Body of pancreas (tissue), 4 donors: Measurements from ENCODE around the gene GABRA4. TPM values are rescaled to one million over a fixed set of nuclear protein-coding genes. Genes with fewer than 3 reads are reported as not detected.

ENCODE experiments used
- ATAC-seq: fragments of 150-250 bp; one replicate; pipeline ENCODE4 v1.9.1; 2016
- DNase-seq, 4 donors: peaks; one replicate each; pipeline ENCODE4 v3.0.0-alpha.2; 2019
- H3K27ac ChIP-seq, 4 donors: fragments of 200-600 bp; sonication (generic); 1 replicate in 3 of 4; 2 replicates in 1 of 4; pipeline versions ENCODE4 v1.5.1 to v1.6.1; 2016 to 2019; ENCODE audit warnings: mild to moderate bottlenecking in 1 of 4, mixed read lengths in 1 of 4, moderate library complexity in 1 of 4
- H3K27me3 ChIP-seq, 2 donors: fragments of 200-600 bp; sonication (generic); one replicate each; pipeline ENCODE4 v1.6.0; 2016; ENCODE audit warnings: mild to moderate bottlenecking in 1 of 2
- H3K36me3 ChIP-seq, 2 donors: fragments of 200-600 bp; sonication (generic); replicated peaks in 1 of 2; 2 replicates each; pipeline ENCODE4 v1.5.1; 2016; ENCODE audit warnings: low read depth in 2 of 2; ENCODE audit not compliant: insufficient read depth in 1 of 2
- H3K4me1 ChIP-seq: fragments of 200-600 bp; sonication (generic); one replicate; pipeline ENCODE4 v1.6.0; 2016
- H3K4me3 ChIP-seq, 2 donors: fragments of 200-600 bp; sonication (generic); 1 replicate in 1 of 2; 2 replicates in 1 of 2; pipeline ENCODE4 v1.5.1; 2016 to 2019
- H3K9me3 ChIP-seq, 3 donors: fragments of 200-600 bp; sonication (generic); 1 replicate in 2 of 3; 2 replicates in 1 of 3; pipeline ENCODE4 v1.5.1; 2016
- POLR2A ChIP-seq, 3 donors: fragments of 450-650 bp; IDR thresholded peaks; one replicate each; pipeline ENCODE4 v1.6.1; 2016; ENCODE audit warnings: antibody characterized with exemption in 3 of 3, mild to moderate bottlenecking in 2 of 3
- WGBS, 2 donors: methylation state at CpG; one replicate each; pipeline ENCODE4 v1.1.5; 2017; 5-methylcytosine and 5-hydroxymethylcytosine counted together
- intact Hi-C: fragments of 100-400 bp; cut with DNase I; formaldehyde crosslinking; loops from one replicate; pipeline ENCODE4 v1.15.1; 2023
- total RNA-seq, 2 donors: library from RNA; depleted of rRNA; stranded (reverse); fragments of >200 nt; gene quantifications; one replicate each; pipeline ENCODE4 v1.1.0, GENCODE V29; 2016
- TF ChIP-seq, protein P1 (sequence below), 7 experiments: fragments of 450-650 bp in 4 of 7; fragments of 200-600 bp in 3 of 7; sonication (generic) in 3 of 7; IDR thresholded peaks; one replicate each; pipeline ENCODE4 v1.5.1; 2016 to 2019; ENCODE audit warnings: antibody characterized with exemption in 7 of 7

GABRA4 gene
- total RNA-seq, 2 donors from 2014 or later: 0.78 TPM; not detected in 1

DNA sequence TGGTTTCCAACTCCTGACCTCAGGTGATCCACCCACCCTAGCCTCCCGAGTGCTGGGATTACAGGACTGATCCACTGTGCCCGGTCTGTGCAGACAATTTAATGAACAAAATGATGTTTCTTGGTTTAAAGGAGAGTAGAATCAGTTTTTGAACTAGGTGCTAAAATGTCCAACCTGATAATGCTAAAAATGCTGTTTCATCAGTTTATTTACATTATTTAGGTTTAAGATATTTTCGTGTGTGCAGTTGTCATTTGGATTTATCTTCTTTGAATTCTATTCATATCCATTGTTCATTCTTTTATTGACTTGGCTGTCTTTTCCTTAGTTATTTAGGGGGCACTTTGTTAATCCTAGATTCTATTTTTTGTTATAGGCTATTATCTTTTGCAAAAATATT, 20.0 kb upstream of the GABRA4 start:
- intact Hi-C loops: no loop called here
- H3K9me3 ChIP-seq: no peaks in the 10 kb centered on the region
- no peak for DNase-seq
- H3K4me1 ChIP-seq: no peaks in the 10 kb centered on the region
- H3K27ac ChIP-seq: no peak overlapping the region
- 45 to 60% methylated on average over 3 of the region's 3 CpGs for WGBS, 2 donors
- H3K36me3 ChIP-seq: no peaks in the 10 kb centered on the region
- no peak for ATAC-seq
- no peaks in the 10 kb centered on the region for H3K27me3 ChIP-seq
- TF ChIP-seq, protein P1, sequence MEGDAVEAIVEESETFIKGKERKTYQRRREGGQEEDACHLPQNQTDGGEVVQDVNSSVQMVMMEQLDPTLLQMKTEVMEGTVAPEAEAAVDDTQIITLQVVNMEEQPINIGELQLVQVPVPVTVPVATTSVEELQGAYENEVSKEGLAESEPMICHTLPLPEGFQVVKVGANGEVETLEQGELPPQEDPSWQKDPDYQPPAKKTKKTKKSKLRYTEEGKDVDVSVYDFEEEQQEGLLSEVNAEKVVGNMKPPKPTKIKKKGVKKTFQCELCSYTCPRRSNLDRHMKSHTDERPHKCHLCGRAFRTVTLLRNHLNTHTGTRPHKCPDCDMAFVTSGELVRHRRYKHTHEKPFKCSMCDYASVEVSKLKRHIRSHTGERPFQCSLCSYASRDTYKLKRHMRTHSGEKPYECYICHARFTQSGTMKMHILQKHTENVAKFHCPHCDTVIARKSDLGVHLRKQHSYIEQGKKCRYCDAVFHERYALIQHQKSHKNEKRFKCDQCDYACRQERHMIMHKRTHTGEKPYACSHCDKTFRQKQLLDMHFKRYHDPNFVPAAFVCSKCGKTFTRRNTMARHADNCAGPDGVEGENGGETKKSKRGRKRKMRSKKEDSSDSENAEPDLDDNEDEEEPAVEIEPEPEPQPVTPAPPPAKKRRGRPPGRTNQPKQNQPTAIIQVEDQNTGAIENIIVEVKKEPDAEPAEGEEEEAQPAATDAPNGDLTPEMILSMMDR (IDR thresholded peaks at IDR 0.05): no peak
- no peak for TF ChIP-seq POLR2A (IDR thresholded peaks at IDR 0.05)
- no peak overlapping the region for H3K4me3 ChIP-seq

GRCh38 chr4:47012676-47013075, 19.3 kb upstream of the GABRA4 start:
- no peaks in the 10 kb centered on the region for H3K27me3 ChIP-seq
- H3K4me3 ChIP-seq: no peak overlapping the region
- H3K4me1 ChIP-seq: no peaks in the 10 kb centered on the region
- TF ChIP-seq, protein P1 (IDR thresholded peaks at IDR 0.05): no peak
- no peak for TF ChIP-seq POLR2A (IDR thresholded peaks at IDR 0.05)
- no peak for DNase-seq
- ATAC-seq: no peak
- intact Hi-C loops: no loop called here
- H3K27ac ChIP-seq: no peak overlapping the region
- H3K9me3 ChIP-seq: no peaks in the 10 kb centered on the region
- H3K36me3 ChIP-seq: no peaks in the 10 kb centered on the region

DNA sequence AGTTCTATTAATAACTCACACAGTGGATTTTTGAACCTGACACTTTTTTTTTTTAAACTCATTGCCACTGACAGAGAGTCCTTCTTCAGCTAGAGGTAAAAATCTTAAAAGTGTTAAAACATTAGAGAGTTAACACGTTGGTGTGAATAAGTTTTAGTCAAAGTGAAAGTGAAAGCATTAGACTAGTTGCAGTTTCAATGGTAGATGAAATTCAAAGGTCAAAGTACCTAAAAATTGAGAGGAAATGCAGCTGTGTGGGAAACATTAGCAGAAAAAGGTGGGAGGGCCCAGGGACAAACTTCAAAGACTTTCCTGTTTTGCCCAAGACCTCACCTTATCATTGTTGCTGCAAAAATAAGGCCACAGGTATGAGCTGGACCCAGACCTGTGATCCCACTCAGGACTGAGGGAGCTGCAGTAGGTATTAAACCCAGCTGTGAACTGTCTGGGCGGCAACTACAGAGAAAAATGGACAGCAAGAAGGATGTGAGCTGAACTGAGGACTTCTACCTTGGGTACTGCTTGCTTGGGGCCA, 17.6 kb upstream of the GABRA4 start:
- Histone ChIP-seq H3K9me3 (no peaks in the 10 kb centered on the region), H3K27ac (no peak overlapping the region), H3K4me3 (no peak overlapping the region), H3K27me3 (no peaks in the 10 kb centered on the region), H3K4me1 (no peaks in the 10 kb centered on the region), H3K36me3 (no peaks in the 10 kb centered on the region)
- DNase-seq (no peak), ATAC-seq (no peak)
- TF ChIP-seq, protein P1 (IDR thresholded peaks at IDR 0.05): no peak
- no peak for TF ChIP-seq POLR2A (IDR thresholded peaks at IDR 0.05)
- WGBS, 2 donors: 47 to 51% methylated on average over 2 of the region's 2 CpGs
- intact Hi-C loops: no loop called here

DNA sequence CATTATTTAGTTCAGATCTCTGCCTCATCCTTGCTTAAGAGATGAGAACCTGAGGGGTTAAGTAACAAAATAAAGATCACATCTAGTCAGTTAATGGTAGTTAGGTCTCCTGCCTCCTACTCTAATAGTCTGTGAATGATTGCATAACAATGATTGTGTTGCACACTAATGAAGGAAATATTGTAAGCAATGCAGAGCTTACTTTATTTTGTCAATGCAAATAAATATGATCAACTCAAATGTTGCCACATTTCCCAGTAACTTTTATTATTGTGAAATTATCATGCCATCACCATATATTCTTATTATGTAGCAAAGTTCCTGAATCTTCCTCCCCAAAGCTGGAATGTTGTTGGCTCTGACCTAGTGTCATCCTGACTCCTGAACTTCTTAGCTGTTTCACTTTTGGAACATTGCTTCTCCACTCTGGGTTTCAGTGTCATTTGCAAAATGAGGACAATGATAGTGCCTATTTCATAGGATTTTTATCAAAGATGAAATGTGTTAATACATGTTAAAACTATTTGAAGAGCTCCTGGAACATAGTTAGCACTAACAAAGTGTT, 17.0 kb upstream of the GABRA4 start:
- no peak for DNase-seq
- intact Hi-C loops: no loop called here
- Histone ChIP-seq H3K27me3 (no peaks in the 10 kb centered on the region), H3K4me3 (no peak overlapping the region), H3K36me3 (no peaks in the 10 kb centered on the region), H3K27ac (no peak overlapping the region), H3K9me3 (no peaks in the 10 kb centered on the region), H3K4me1 (no peaks in the 10 kb centered on the region)
- TF ChIP-seq, protein P1 (IDR thresholded peaks at IDR 0.05): no peak
- no peak for TF ChIP-seq POLR2A (IDR thresholded peaks at IDR 0.05)
- ATAC-seq: no peak

DNA sequence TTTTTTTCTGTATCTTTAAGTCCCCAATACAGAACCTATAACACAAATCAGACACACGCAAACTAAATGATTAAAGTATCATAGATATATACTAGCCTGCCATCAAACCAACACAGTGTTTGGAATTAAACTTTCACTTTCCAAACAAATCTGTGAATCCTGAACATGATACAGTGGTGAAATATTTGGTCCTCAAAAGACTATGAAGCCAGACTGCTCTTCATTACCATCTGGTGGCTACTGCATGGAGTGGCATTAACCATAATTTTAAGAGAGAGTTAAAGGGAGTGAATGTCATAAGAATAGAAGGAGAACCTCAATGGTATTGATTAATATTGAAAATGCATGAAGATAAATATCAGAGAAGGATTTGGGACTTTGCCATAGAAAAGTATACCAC, 9.2 kb upstream of the GABRA4 start:
- intact Hi-C loops: no loop called here
- Histone ChIP-seq H3K4me1 (no peaks in the 10 kb centered on the region), H3K4me3 (no peak overlapping the region), H3K27ac (no peak overlapping the region), H3K27me3 (no peaks in the 10 kb centered on the region), H3K9me3 (no peaks in the 10 kb centered on the region), H3K36me3 (no peaks in the 10 kb centered on the region)
- TF ChIP-seq POLR2A (IDR thresholded peaks at IDR 0.05): no peak
- TF ChIP-seq, protein P1 (IDR thresholded peaks at IDR 0.05): peak in 3 of 7 experiments; percentile 6 to 34 (median 14)
- ATAC-seq (no peak), DNase-seq (no peak)
- 69 to 70% methylated on average over 1 of the region's 1 CpG for WGBS, 2 donors
